PC-9 (cell line): ENCODE results near the gene AGXT. TPM values are rescaled to one million over a fixed set of nuclear protein-coding genes. Genes with fewer than 3 reads are reported as not detected.

Source experiments
- BruUV-seq: library from RNA; stranded (reverse); fragments of 400-500 nt; replicated peaks from 2 replicates; lab custom pipeline; 2021; lab: Mats Ljungman, UMichigan
- CTCF ChIA-PET: fragments of 300-600 bp; sonication (Branson Sonifier 250); formaldehyde crosslinking; loops from one replicate; lab custom pipeline; 2022; ENCODE audit warnings: antibody characterized with exemption; lab: Charles Lee
- POLR2A ChIA-PET: fragments of 300-600 bp; sonication (Branson Sonifier 250); formaldehyde crosslinking; loops from one replicate; lab custom pipeline; 2022; ENCODE audit warnings: antibody characterized with exemption; ENCODE audit not compliant: unreplicated experiment; lab: Charles Lee
- DNase-seq, 2 experiments: peaks; one replicate each; pipeline versions ENCODE4 v3.0.0 to v3.0.0-alpha.2; 2015 to 2022; ENCODE audit warnings: mixed read lengths in 1 of 2
- H2AFZ ChIP-seq: fragments of 200-600 bp; sonication (generic); 2 replicates; pipeline ENCODE4 v1.8.1; 2017; ENCODE audit warnings: antibody characterized with exemption
- H3F3A ChIP-seq: fragments of 200-600 bp; sonication (generic); 2 replicates; pipeline ENCODE4 v1.8.1; 2017; ENCODE audit warnings: antibody characterized with exemption, mild to moderate bottlenecking, low read depth; ENCODE audit not compliant: insufficient read depth
- H3K27ac ChIP-seq: fragments of 200-600 bp; sonication (generic); 2 replicates; pipeline ENCODE4 v1.6.1; 2016; ENCODE audit warnings: mixed run types
- H3K27me3 ChIP-seq: fragments of 200-600 bp; sonication (generic); 2 replicates; pipeline ENCODE4 v1.6.1; 2016; ENCODE audit warnings: low read depth, mixed run types; ENCODE audit not compliant: insufficient read depth
- H3K36me3 ChIP-seq: fragments of 200-600 bp; sonication (generic); 2 replicates; pipeline ENCODE4 v1.6.1; 2016; ENCODE audit warnings: low read depth, mixed run types
- H3K4me1 ChIP-seq: fragments of 200-600 bp; sonication (generic); replicated peaks from 2 replicates; pipeline ENCODE4 v1.6.1; 2016; ENCODE audit warnings: mixed run types; ENCODE audit not compliant: insufficient read depth
- H3K4me2 ChIP-seq: fragments of 200-600 bp; sonication (generic); 2 replicates; pipeline ENCODE4 v1.6.1; 2017; ENCODE audit warnings: mixed run types
- H3K4me3 ChIP-seq: fragments of 200-600 bp; sonication (generic); 2 replicates; pipeline ENCODE4 v1.6.1; 2016; ENCODE audit warnings: mixed run types
- H3K79me2 ChIP-seq: fragments of 200-600 bp; sonication (generic); 2 replicates; pipeline ENCODE4 v1.6.1; 2017; ENCODE audit warnings: low read depth, mixed run types
- H3K9me2 ChIP-seq: fragments of 200-600 bp; sonication (generic); 2 replicates; pipeline ENCODE4 v1.8.1; 2017; ENCODE audit warnings: mild to moderate bottlenecking; ENCODE audit not compliant: insufficient read depth
- H3K9me3 ChIP-seq: fragments of 200-600 bp; sonication (generic); 2 replicates; pipeline ENCODE4 v1.8.1; 2016; ENCODE audit warnings: low read depth; ENCODE audit not compliant: insufficient read depth
- H4K20me1 ChIP-seq: fragments of 200-600 bp; sonication (generic); 2 replicates; pipeline ENCODE4 v1.8.1; 2017; ENCODE audit not compliant: insufficient read depth
- EZH2 ChIP-seq: fragments of 200-600 bp; sonication (generic); IDR thresholded peaks from 2 replicates; pipeline ENCODE4 v1.8.0; 2017; ENCODE audit warnings: antibody characterized with exemption, low read depth
- intact Hi-C: fragments of 100-400 bp; cut with micrococcal nuclease; formaldehyde crosslinking; loops from one replicate; pipeline ENCODE4 v1.10.0; 2022; ENCODE audit not compliant: unreplicated experiment
- total RNA-seq: library from RNA; stranded (reverse); gene quantifications from 2 replicates; pipeline ENCODE4 v1.2.3, GENCODE V29; 2021
- TF ChIP-seq, protein P1 (sequence below): fragments of 200-600 bp; sonication (generic); conservative IDR thresholded peaks from 2 replicates; pipeline ENCODE4 v1.6.1; 2017; ENCODE audit warnings: mixed run types, antibody characterized with exemption, mild to moderate bottlenecking, moderate library complexity

AGXT gene
- total RNA-seq, 1 experiment from 2014 or later: not detected

DNA sequence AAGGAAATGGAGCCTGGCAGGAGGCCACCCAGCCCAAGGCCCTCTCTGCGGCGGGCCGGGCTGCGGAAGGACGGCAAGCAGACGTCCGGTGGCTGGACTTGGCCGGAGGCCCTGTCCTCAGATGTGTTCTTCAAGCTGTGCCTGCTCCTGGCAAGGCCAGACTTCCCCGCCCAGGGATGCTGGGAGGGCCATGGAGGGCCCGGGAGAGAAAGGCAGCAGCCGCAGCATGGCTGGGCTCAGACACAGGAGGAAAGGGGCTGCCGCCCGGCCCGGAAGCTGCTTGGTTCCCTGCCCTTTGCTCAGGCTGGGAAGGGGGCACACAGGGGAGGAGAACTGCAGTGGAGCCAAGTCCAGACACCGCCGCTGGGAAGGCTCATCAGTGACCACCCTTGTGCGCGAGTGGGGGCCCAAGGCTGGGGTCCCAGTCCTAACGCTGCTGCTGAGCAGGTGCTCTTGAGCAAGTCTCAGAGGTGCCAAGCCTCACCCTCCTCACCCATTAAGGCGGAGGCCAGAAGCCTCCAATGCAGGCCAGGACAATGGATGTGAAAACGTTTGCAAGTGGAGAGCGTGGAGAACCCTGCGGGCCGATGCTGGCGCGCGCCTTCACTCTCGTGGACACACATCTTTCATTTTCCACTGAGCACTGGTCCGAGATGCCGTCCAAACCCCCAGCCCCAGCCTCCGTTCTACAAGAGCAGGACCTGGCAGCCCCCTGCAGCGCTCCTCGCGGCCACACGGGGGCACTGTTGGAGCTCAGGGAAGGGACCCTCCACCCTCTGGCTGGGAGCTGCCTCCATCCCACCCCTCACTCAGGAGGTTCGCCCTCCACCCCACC lies 45.4 kb downstream of the AGXT start:
- ChIA-PET POLR2A (interaction anchor here (0.7 kb wide), 1 partner anchor 18 kb away, joined by 3 read pairs; the partner anchor contains the start of gene MAB21L4), CTCF (interaction anchor here (0.5 to 2.4 kb wide), 9 partner anchors 16 to 942 kb away, joined by 3 to 11 read pairs (median 4); partner anchors contain the start of gene PPP1R7)
- no peak overlapping the region for H3K27ac ChIP-seq
- H3K36me3 ChIP-seq: no peaks in the 10 kb centered on the region
- intact Hi-C loops: loop anchor here (2.0 kb wide), 2 partner anchors 19 to 63 kb away; no protein-coding TSS in a partner anchor
- H3K4me3 ChIP-seq: no peak overlapping the region
- H3F3A ChIP-seq: no peaks in the 10 kb centered on the region
- H4K20me1 ChIP-seq: no peaks in the 10 kb centered on the region
- TF ChIP-seq EZH2: no peak
- TF ChIP-seq, protein P1, sequence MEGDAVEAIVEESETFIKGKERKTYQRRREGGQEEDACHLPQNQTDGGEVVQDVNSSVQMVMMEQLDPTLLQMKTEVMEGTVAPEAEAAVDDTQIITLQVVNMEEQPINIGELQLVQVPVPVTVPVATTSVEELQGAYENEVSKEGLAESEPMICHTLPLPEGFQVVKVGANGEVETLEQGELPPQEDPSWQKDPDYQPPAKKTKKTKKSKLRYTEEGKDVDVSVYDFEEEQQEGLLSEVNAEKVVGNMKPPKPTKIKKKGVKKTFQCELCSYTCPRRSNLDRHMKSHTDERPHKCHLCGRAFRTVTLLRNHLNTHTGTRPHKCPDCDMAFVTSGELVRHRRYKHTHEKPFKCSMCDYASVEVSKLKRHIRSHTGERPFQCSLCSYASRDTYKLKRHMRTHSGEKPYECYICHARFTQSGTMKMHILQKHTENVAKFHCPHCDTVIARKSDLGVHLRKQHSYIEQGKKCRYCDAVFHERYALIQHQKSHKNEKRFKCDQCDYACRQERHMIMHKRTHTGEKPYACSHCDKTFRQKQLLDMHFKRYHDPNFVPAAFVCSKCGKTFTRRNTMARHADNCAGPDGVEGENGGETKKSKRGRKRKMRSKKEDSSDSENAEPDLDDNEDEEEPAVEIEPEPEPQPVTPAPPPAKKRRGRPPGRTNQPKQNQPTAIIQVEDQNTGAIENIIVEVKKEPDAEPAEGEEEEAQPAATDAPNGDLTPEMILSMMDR: peak; percentile 99
- no peaks in the 10 kb centered on the region for H3K27me3 ChIP-seq
- no peaks in the 10 kb centered on the region for H3K79me2 ChIP-seq
- H3K4me1 ChIP-seq: peaks cover 17% of the 10 kb centered on the region
- H2AFZ ChIP-seq: no peak overlapping the region
- 0 out of 2 replicates have a peak overlapping the region, but pooled peaks have one; percentile 6 for H3K4me2 ChIP-seq
- no peaks in the 10 kb centered on the region for H3K9me3 ChIP-seq
- no TSS peak for BruUV-seq
- DNase-seq: peak in 1 of 2 experiments; percentile 65
- H3K9me2 ChIP-seq: no peaks in the 10 kb centered on the region

DNA sequence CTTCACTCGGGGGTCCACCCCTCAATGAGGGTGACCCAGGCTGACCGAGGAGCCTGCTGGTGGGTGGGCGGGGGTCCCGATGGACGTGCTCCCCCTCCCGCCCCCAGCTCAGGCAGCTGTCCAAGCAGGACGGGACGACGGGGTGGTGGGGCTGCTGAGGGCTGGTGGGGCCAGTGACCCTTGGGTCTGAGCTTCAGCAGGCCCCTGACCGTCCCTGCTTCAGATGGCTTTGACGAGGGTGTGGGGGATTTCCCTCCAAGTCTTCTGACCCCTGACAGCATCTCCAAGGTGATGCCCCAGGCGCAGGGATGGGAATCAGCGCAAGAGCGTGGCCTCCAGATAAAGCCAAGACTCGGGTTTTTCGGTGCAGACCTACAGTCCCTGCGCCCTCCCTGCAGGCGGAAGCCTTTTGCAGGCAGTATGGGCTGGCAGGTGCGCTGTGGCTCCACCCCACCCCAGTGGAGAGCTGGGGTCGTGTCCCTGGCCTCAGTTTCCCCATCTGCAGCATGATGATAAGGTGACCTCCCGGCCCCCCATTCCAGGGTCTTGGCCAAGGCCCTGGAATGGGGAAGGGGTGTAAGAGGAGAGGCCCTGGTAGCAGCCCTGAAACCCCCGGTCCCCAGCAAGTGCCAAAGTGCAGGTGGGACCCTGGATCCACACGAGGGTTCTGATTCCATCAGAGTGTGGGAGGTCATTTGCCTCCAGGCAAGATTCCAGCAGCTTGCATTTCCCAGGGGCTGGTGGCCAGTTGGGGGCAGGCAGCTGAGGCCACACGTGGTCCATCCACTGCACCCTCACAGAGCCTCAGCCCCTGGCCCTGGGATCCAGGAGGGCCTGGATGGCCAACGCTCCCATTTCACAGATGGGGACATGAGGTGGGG lies 46.3 kb downstream of the AGXT start:
- Histone ChIP-seq H3K4me1 (peaks cover 10% of the 10 kb centered on the region), H3K9me2 (no peaks in the 10 kb centered on the region), H3F3A (no peaks in the 10 kb centered on the region), H2AFZ (no peak overlapping the region), H3K27me3 (no peaks in the 10 kb centered on the region), H3K4me2 (no peak overlapping the region), H3K4me3 (no peak overlapping the region), H3K36me3 (no peaks in the 10 kb centered on the region), H3K79me2 (no peaks in the 10 kb centered on the region), H3K9me3 (no peaks in the 10 kb centered on the region), H3K27ac (no peak overlapping the region), H4K20me1 (no peaks in the 10 kb centered on the region)
- no peak for DNase-seq
- ChIA-PET POLR2A (interaction anchor here (0.7 kb wide), 1 partner anchor 19 kb away, joined by 3 read pairs; the partner anchor contains the start of gene MAB21L4), CTCF (interaction anchor here (0.6 to 2.4 kb wide), 7 partner anchors 16 to 235 kb away, joined by 3 to 11 read pairs (median 3); partner anchors contain the start of gene PPP1R7)
- no peak for TF ChIP-seq EZH2
- TF ChIP-seq, protein P1: peak; percentile 59
- no TSS peak for BruUV-seq
- intact Hi-C loops: loop anchor here (1.0 to 2.0 kb wide), 2 partner anchors 20 to 160 kb away; no protein-coding TSS in a partner anchor
